Body of pancreas (tissue), 2 donors: ENCODE results near the gene NOBOX. TPM values are rescaled to one million over a fixed set of nuclear protein-coding genes. Genes with fewer than 3 reads are reported as not detected.

Source experiments
- small RNA-seq: library from RNA; depleted of rRNA; stranded (forward); fragments of <200 nt; gene quantifications from one replicate; pipeline ENCODE3, GENCODE V24; 2016
- total RNA-seq, 2 donors: library from RNA; depleted of rRNA; stranded (reverse); fragments of >200 nt; gene quantifications; one replicate each; pipeline ENCODE4 v1.1.0, GENCODE V29; 2016

The NOBOX gene
- total RNA-seq, 2 donors from 2014 or later, result not detected

Small RNA genes within 50 kb of the gene (small RNA-seq; reads per million reads assigned to genes)
- not detected for gene RNU6ATAC40P

Other genes with a start within 250 kb of the NOBOX start
- gene CTAGE4, start 220.2 kb downstream of the NOBOX start, total RNA-seq, result 10 to 100 TPM in 1 of 2 donors, 1 to 10 TPM in 1; 6.5 to 19.1 TPM
- gene ARHGEF35, start 207.9 kb downstream of the NOBOX start, total RNA-seq, result 1 to 10 TPM; 5.3 to 5.4 TPM
- gene OR2A42, start 164.1 kb downstream of the NOBOX start, total RNA-seq, result not detected
- gene OR2A7, start 138.9 kb downstream of the NOBOX start, total RNA-seq, result 10 to 100 TPM in 1 of 2 donors, 1 to 10 TPM in 1; 4.9 to 14.5 TPM
- 1 to 10 TPM in 1 of 2 donors, not detected in 1; 3.4 TPM for gene CTAGE8, start 134.4 kb downstream of the NOBOX start, total RNA-seq
- gene OR2A1, start 91.3 kb downstream of the NOBOX start, total RNA-seq, result not detected
- 10 to 100 TPM; 19.1 to 23.1 TPM for gene ARHGEF5, start 48.3 kb downstream of the NOBOX start, total RNA-seq